ENCODE results near the gene TMEM108.
"Not testable (repeated sequence)": the region's sequence is repeated elsewhere in the genome, so short reads cannot be mapped to it uniquely, and the experiment has no call there.

The TMEM108 gene

DNA sequence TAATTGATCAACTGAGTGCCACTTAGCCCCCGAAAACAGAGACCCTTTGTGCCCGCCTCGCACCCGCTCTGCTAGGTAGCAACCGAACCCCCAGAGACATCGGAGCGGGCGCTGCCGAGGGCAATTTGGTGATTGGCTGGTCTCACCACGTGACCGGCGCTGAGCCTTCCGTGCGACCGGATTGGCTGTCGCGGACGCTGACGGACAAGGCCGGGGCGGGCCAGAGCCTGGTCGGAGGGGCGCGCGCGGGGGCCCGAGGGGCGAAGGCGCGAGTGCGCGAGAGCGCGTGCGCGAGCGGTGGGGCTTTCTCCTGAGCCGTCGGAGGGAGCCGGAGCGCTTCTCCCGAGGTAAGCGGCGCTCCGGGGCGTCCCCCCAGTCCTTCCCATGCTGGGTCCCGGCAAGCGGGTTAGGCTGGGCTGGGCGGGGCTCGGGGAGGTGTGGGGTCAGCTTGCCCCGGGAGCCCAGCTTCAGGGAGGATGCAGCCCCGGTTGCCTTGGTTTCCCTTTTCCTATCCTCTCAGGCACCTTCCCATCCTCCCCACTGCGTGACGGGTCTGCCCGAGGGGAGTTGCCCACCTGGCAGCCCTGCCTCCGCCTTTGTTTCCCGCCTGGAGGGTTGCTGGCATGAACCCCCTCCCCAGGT is at the start of gene TMEM108:
TMEM108 (plus strand) TSS at position 303 of the 642 bp plus-strand sequence.
- peak; percentile 20 for DNase-seq

DNA sequence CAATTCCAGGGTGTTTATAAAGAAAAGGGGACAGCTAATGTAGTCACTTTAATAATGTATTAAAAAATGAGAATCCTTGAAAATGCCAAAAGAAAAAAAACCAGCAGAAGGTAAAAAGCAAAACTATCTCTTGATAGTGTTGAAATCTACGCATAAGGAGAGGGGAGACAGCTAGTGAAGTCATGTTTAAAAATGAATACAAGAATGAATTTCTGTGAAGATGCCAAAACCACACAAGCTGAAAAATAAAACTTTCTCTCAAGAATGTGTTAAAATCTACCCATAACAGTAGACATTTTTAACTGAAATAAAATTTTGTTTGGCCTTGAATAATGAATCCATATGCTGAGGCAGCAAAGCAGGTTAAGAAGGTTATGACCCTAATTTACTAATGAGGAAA is 42.2 kb upstream of the TMEM108 start:
- DNase-seq: no peak

GRCh38 chr3:132997404-132998185 is 40.6 kb upstream of the TMEM108 start:
- no peak for DNase-seq

GRCh38 chr3:133005032-133005431 is 33.2 kb upstream of the TMEM108 start:
- not testable (repeated sequence) for DNase-seq

GRCh38 chr3:133007601-133008000 is 30.6 kb upstream of the TMEM108 start:
- DNase-seq: no peak

DNA sequence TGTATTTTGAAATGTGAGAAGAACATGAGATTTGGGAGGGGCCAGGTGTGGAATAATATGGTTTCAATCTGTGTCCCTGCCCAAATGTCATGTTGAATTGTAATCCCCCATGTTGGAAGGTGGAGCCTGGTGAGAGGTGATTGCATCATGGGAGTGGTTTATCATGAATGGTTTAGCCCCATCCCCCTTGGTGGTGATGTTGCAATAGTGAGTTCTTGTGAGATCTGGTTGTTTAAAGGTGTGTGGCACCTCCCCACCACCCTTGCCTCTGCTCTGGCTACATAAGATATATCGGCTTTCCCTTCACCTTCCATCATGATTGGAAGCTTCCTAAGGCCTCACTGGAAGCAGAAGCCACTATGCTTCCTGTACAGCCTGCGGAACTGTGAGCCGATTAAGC is 23.9 kb upstream of the TMEM108 start:
- DNase-seq: no peak

DNA sequence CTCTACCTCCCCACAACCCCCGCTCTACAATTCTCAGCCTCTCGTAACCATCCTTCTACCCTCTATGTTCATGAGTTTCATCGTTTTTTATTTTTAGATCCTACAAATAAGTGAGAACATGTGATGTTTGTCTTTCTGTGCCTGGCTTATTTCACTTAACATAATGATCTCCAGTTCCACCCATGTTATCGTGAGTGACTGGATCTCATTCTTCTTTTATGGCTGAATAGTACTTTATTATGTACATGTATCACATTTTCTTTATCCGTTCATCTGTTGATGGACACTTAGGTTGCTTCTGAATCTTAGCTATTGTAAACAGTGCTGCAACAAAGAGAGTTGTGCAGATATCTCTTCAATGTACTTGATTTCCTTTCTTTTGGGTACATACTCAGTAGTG is 22.6 kb upstream of the TMEM108 start:
- DNase-seq: not testable (repeated sequence)

GRCh38 chr3:133016838-133017309 is 21.3 kb upstream of the TMEM108 start:
- no peak for DNase-seq

- DNase-seq: no peak
Observed at GRCh38 chr3:133018921-133019320, 19.3 kb upstream of the TMEM108 start.

DNA sequence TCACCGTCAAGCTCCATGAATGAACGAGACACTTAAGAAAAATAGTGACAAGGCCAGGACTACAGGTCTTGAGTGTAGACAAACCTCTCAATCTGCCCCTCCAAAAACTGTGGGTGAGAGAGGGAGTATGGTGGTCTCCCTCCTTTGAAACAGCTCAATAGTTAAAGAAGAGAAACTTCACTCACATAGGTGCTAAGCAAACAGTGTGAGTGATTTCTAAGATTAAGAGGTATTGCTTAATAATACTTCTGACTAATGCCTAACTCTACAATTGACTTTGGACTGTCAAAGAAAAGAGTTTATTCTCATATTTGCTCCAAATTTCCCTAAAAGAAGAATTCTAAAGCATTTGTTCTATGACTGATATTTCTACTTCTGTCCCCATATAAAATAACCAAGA is 17.0 kb upstream of the TMEM108 start:
- no peak for DNase-seq

- DNase-seq: no peak
Observed at GRCh38 chr3:133023362-133023761, 14.8 kb upstream of the TMEM108 start.

GRCh38 chr3:133025546-133025945 is 12.6 kb upstream of the TMEM108 start:
- no peak for DNase-seq

GRCh38 chr3:133032301-133032700 is 5.9 kb upstream of the TMEM108 start:
- no peak for DNase-seq

GRCh38 chr3:133037436-133037835 is 755 bp upstream of the TMEM108 start:
- DNase-seq: no peak

DNA sequence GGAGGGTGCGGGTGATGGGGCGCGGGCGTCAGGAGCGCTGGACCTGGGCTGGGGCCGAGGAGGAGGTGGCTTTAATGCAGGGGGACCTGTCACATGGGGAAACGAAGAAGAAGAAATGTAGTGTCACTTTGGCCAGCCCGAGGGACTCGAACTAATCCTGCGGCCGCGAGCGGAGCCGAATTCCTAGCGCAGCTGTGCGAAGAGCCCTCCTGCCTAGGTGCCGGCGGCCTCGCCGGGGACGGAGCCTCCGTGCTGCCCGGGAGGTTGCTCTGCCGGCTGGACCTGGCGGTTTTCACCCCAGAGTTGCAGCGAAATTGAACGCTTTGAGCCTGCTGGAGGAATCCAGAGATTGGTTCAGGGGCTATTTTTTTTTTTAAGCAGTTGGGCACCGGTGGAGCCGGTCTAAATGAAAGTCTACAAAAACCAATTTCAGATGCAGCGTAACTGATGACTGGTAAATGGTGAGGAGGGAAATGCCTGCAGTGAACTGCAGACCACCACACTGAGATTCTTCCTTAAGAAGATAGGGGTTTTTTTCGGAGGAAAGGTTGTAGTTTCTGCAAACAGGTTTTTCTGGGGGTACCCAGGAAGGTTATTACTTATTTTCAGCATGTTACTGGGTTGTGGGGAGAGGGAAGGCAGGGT is 662 bp downstream of the TMEM108 start:
- no peak for DNase-seq

DNA sequence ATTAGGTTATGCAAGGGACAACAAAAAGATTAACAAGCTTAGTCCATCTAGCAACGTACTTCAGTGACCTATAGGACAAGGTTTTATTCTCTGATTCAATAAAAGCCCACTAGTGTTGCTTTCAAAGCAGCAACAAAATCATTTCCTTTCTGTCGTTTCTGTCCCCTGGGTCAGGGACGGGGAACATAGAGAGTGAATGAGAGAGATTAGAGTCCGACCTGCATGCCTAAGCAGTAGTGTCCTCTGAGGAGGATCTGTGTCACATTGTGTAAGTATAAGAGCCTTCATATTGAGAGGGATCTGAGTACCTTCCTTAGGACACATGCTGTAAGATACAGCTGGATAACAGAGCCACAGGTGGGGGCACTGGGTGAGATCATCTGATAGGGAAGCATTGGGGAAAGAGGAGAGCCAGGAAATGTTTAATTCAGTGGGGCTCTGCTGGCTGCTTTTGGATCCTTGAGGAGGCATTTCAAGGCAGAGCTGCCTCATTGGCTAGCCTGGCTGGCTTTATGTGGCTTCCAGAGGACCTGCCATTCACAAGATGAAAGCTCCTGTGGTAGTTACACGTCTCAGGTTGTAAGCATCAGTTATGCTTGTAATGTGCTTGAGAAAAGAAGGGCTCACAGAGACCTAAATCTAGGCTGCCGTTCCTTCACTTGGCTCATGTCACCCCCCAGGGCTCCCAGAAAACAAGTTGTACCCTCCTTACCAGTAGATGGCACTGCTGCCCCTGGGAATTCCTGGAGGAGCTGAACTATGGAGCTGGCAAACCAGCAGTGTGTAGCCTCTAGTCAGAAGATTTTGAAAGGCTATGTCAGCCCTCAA is 2.7 kb downstream of the TMEM108 start:
- DNase-seq: peak; percentile 2

DNA sequence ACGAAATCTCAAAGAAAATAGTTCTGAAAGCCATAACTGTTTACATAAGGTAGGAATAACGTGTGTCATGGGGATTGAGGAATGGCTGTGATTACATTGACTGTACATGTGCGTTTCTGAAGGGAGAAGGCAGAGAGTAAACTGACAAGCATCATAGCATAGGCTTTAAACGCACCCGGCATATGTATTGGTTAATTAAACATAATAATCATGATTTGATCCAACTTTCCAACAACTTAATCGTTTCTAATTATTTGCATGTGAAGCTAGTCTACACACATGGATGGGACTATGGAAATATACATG is 3.3 kb downstream of the TMEM108 start:
- DNase-seq: no peak

DNA sequence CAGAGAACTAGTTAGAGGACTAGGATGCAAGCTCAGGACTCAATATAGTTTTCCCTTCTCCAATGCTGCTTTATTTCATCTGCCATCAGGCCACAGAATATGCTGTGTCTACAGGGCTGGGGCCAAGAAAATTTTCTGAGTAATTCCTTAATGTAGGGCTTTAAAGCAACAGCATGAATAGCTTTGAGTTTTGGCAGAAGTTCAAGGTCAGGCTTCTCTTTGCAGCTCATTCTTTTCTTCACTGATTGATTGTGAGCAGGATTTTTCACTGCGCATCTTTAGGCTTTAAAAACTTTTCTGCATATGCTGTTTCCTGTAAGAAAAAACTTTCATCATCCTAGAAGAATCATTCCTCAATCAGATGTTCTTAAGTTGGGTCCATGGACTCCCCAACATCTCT is 4.6 kb downstream of the TMEM108 start:
- DNase-seq: no peak

- DNase-seq: no peak
Observed at GRCh38 chr3:133047980-133048379, 9.8 kb downstream of the TMEM108 start.

DNA sequence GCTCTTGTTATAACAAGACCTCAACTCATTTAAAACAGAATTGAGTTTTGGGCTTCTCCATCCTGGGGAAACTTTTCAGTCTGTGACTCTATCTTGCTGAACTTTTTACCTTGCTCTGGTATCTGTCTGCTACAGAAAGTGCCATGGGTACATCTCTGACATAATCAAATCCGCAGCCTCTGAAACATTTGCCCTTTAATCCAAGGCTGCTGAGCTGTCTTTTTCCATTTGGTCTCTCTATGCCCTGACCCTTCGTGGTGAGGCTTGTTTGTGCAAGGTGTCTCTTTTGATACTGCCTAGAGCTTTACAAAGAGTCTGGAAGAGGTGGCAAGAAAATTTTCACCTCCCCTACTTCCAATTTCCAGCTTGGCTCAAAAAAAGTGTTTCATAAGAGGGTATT is 11.3 kb downstream of the TMEM108 start:
- no peak for DNase-seq

DNA sequence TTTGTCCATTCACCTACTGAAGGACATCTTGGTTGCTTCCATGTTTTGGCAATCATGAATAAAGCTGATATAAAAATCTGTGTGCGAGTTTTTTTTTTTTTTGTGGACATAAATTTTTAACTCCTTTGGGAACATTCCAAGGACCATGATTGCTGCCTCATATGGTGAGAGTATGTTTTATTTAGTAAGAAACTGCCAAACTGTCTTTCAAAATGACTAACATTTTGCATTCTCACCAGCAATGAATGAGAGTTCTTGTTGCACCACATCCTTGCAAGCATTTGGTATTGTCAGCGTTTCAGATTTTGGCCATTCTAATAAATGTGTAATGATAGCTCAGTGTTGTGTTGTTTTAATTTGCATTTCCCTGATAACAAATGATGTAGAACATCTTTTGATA is 12.7 kb downstream of the TMEM108 start:
- DNase-seq: no peak

GRCh38 chr3:133053532-133053931 is 15.3 kb downstream of the TMEM108 start:
- DNase-seq: no peak

DNA sequence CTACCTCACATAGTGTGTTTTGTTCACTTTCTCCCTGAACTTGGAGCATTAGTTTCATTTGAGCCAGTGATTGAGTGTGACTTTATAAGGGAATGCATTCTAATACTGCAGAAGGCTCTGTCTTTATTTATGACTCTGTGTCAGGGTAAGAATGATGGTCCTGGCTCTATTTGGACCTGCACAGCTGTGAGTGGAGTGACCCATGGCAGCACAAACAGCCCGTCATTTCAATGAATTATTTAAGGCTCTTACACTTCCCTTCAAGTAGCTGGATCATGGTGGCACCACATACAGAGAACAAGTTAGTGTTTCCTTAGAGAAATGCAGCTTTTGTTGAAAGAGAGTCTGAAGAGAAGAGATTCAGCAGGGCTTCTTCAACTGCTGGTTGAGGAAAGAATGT is 16.4 kb downstream of the TMEM108 start:
- no peak for DNase-seq
